Measurements from ENCODE around the gene NACAD.

DNA sequence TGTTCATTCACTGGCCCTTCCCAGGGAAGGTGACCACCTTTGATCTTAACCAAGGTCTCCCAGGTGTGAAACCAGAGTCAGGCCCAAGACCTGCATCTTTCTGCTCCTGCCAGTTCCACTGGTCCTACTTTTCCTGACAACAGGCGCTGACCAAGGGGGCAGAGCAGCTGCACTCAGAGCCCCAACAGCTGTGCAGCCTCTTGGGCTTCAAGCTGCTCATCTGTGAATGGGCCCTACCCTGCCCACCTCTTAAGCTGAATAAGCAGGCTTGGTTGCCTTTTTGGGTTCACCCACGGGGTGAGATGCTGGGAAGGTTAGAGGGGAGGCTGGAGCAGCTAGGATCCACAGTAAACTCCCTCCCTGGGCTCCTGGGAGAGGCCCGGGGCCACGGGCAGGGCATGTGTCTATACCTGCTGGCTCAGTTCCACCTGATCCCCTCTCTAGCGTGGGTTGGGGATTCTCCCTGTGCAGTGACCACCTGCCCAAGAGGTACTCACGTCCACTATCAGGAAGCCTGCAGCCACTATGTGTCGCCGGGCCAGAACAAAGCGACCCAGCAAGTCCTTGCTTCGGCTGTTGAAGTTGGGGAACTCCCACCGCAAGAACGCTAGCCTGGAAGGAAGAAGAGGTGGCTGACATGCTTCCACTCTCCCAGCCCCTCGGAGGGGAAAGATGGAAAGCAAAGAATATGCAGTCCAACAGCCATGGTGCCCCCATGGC, 12.2 kb upstream of the NACAD start:
- TF ChIP-seq, protein P1, sequence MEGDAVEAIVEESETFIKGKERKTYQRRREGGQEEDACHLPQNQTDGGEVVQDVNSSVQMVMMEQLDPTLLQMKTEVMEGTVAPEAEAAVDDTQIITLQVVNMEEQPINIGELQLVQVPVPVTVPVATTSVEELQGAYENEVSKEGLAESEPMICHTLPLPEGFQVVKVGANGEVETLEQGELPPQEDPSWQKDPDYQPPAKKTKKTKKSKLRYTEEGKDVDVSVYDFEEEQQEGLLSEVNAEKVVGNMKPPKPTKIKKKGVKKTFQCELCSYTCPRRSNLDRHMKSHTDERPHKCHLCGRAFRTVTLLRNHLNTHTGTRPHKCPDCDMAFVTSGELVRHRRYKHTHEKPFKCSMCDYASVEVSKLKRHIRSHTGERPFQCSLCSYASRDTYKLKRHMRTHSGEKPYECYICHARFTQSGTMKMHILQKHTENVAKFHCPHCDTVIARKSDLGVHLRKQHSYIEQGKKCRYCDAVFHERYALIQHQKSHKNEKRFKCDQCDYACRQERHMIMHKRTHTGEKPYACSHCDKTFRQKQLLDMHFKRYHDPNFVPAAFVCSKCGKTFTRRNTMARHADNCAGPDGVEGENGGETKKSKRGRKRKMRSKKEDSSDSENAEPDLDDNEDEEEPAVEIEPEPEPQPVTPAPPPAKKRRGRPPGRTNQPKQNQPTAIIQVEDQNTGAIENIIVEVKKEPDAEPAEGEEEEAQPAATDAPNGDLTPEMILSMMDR (IDR thresholded peaks at IDR 0.05; ENCODE audit: borderline replicate concordance, extremely low read depth, low read length, poor library complexity, severe bottlenecking), result no peak
- TF ChIP-seq EZH2 (IDR thresholded peaks at IDR 0.05; ENCODE audit: borderline replicate concordance, low read depth, low read length, severe bottlenecking), result no peak
